HUES48 (cell line): ENCODE data around the gene SPATA1.
A peak's percentile ranks its signal among the peaks of the same experiment; 100 is the strongest.

Experiments used
- H3K27ac ChIP-seq: one replicate; pipeline ENCODE4 v1.7.0; 2013; ENCODE audit warnings: low read depth, low read length, inconsistent platforms
- H3K27me3 ChIP-seq: 2 replicates; pipeline ENCODE4 v1.6.1; 2013; ENCODE audit warnings: mild to moderate bottlenecking, low read length; ENCODE audit not compliant: control insufficient read depth, insufficient read depth
- H3K36me3 ChIP-seq: 2 replicates; pipeline ENCODE4 v1.6.1; 2013; ENCODE audit warnings: low read length; ENCODE audit not compliant: control insufficient read depth, insufficient read depth
- H3K4me1 ChIP-seq: 2 replicates; pipeline ENCODE4 v1.6.1; 2013; ENCODE audit warnings: mild to moderate bottlenecking, low read length; ENCODE audit not compliant: control insufficient read depth, insufficient read depth
- H3K4me3 ChIP-seq: 2 replicates; pipeline ENCODE4 v1.5.1; 2013; ENCODE audit warnings: mild to moderate bottlenecking, low read depth, low read length
- H3K9ac ChIP-seq: 2 replicates; pipeline ENCODE4 v1.6.1; 2013; ENCODE audit warnings: mild to moderate bottlenecking, low read depth, low read length, moderate library complexity
- H3K9me3 ChIP-seq: 2 replicates; pipeline ENCODE4 v1.6.1; 2013; ENCODE audit warnings: low read length; ENCODE audit not compliant: control insufficient read depth, insufficient read depth

Gene SPATA1

GRCh38 chr1:84570436-84571149 lies 64.4 kb downstream of the SPATA1 start:
- H3K27ac ChIP-seq = no peak overlapping the region
- H3K4me3 ChIP-seq = no peak overlapping the region
- H3K9me3 ChIP-seq = no peaks in the 10 kb centered on the region

GRCh38 chr1:84571150-84571535 lies 65.0 kb downstream of the SPATA1 start:
- Histone ChIP-seq H3K36me3 (no peaks in the 10 kb centered on the region), H3K4me3 (no peak overlapping the region), H3K4me1 (peaks cover 30% of the 10 kb centered on the region), H3K9ac (no peak overlapping the region), H3K27me3 (peaks cover 7% of the 10 kb centered on the region), H3K9me3 (no peaks in the 10 kb centered on the region), H3K27ac (no peak overlapping the region)

More at GRCh38 chr1:84570436-84571149, 64.4 kb downstream of the SPATA1 start:
- Histone ChIP-seq H3K4me1 (peaks cover 30% of the 10 kb centered on the region), H3K36me3 (no peaks in the 10 kb centered on the region), H3K27me3 (peaks cover 7% of the 10 kb centered on the region), H3K9ac (no peak overlapping the region)

GRCh38 chr1:84573481-84573966 lies 67.3 kb downstream of the SPATA1 start:
- H3K4me3 ChIP-seq = peak overlapping the region; percentile 65
- no peaks in the 10 kb centered on the region for H3K9me3 ChIP-seq
- H3K4me1 ChIP-seq = peaks cover 30% of the 10 kb centered on the region
- peak overlapping the region; percentile 97 for H3K27ac ChIP-seq
- H3K9ac ChIP-seq = peak overlapping the region; percentile 74
- H3K27me3 ChIP-seq = peaks cover 7% of the 10 kb centered on the region
- H3K36me3 ChIP-seq = no peaks in the 10 kb centered on the region

- Histone ChIP-seq H3K27me3 (peaks cover 7% of the 10 kb centered on the region), H3K9me3 (no peaks in the 10 kb centered on the region), H3K27ac (peak within 1 kb of the TSS; percentile 97), H3K4me1 (peaks cover 30% of the 10 kb centered on the region), H3K9ac (peak within 1 kb of the TSS; percentile 74), H3K4me3 (peak within 1 kb of the TSS; percentile 65), H3K36me3 (no peaks in the 10 kb centered on the region)
These were observed 68.0 kb downstream of the SPATA1 start, which contains the start of gene CTBS for GRCh38 chr1:84573967-84574842. Gene CTBS (minus strand): TSS chr1:84574440. CDS start chr1:84574415, 25 bp downstream.

- peak overlapping the region; percentile 69; the same call in 1 of the 2 replicates for H3K9ac ChIP-seq
- H3K4me3 ChIP-seq = peak overlapping the region; percentile 65
- peaks cover 30% of the 10 kb centered on the region for H3K4me1 ChIP-seq
- H3K27ac ChIP-seq = no peak overlapping the region
- no peaks in the 10 kb centered on the region for H3K36me3 ChIP-seq
- no peaks in the 10 kb centered on the region for H3K9me3 ChIP-seq
- H3K27me3 ChIP-seq = peaks cover 7% of the 10 kb centered on the region
These were observed 68.8 kb downstream of the SPATA1 start for GRCh38 chr1:84574936-84575335.

- H3K9ac ChIP-seq = no peak overlapping the region
- no peaks in the 10 kb centered on the region for H3K36me3 ChIP-seq
- peaks cover 10% of the 10 kb centered on the region for H3K4me1 ChIP-seq
- H3K9me3 ChIP-seq = peaks cover 7% of the 10 kb centered on the region; the same call in 1 of the 2 replicates
- H3K27ac ChIP-seq = no peak overlapping the region
- H3K27me3 ChIP-seq = no peaks in the 10 kb centered on the region
- H3K4me3 ChIP-seq = no peak overlapping the region
These were observed 75.5 kb downstream of the SPATA1 start for GRCh38 chr1:84581648-84582047.

- no peaks in the 10 kb centered on the region for H3K27me3 ChIP-seq
- H3K27ac ChIP-seq = no peak overlapping the region
- no peak overlapping the region for H3K4me3 ChIP-seq
- H3K9me3 ChIP-seq = peaks cover 7% of the 10 kb centered on the region; the same call in 1 of the 2 replicates
- H3K9ac ChIP-seq = no peak overlapping the region
- peaks cover 10% of the 10 kb centered on the region for H3K4me1 ChIP-seq
- H3K36me3 ChIP-seq = no peaks in the 10 kb centered on the region
These were observed 76.8 kb downstream of the SPATA1 start for GRCh38 chr1:84582802-84583587.

GRCh38 chr1:84583648-84584047 lies 77.5 kb downstream of the SPATA1 start:
- H3K4me1 ChIP-seq = peaks cover 10% of the 10 kb centered on the region
- H3K9ac ChIP-seq = no peak overlapping the region
- H3K27ac ChIP-seq = no peak overlapping the region
- no peak overlapping the region for H3K4me3 ChIP-seq
- H3K36me3 ChIP-seq = no peaks in the 10 kb centered on the region
- no peaks in the 10 kb centered on the region for H3K27me3 ChIP-seq
- peaks cover 7% of the 10 kb centered on the region; the same call in 1 of the 2 replicates for H3K9me3 ChIP-seq

GRCh38 chr1:84584126-84584525 lies 77.9 kb downstream of the SPATA1 start:
- Histone ChIP-seq H3K4me3 (no peak overlapping the region), H3K4me1 (peaks cover 10% of the 10 kb centered on the region), H3K27ac (no peak overlapping the region), H3K9ac (no peak overlapping the region), H3K27me3 (no peaks in the 10 kb centered on the region), H3K36me3 (no peaks in the 10 kb centered on the region), H3K9me3 (peaks cover 7% of the 10 kb centered on the region; the same call in 1 of the 2 replicates)

- no peaks in the 10 kb centered on the region for H3K36me3 ChIP-seq
These were observed 79.6 kb downstream of the SPATA1 start for GRCh38 chr1:84585803-84586202.

More at GRCh38 chr1:84585803-84586202, 79.6 kb downstream of the SPATA1 start:
- Histone ChIP-seq H3K27ac (no peak overlapping the region), H3K9me3 (peaks cover 7% of the 10 kb centered on the region; the same call in 1 of the 2 replicates), H3K27me3 (no peaks in the 10 kb centered on the region), H3K4me1 (peaks cover 10% of the 10 kb centered on the region), H3K9ac (no peak overlapping the region), H3K4me3 (no peak overlapping the region)
